ENCODE data around the gene MEF2D.

Gene MEF2D

GRCh38 chr1:156499842-156500542, 583 bp downstream of the MEF2D start:
- peak overlapping the region; percentile 89 for H3K4me3 ChIP-seq (ENCODE audit: insufficient read length, low read depth)
- no peaks in the 10 kb centered on the region for H3K27me3 ChIP-seq (ENCODE audit: insufficient read depth, insufficient read length)
- peaks cover 11% of the 10 kb centered on the region; the same call in 1 of the 2 replicates for H3K9me3 ChIP-seq (ENCODE audit: insufficient read depth, low read length)
- H3K4me1 ChIP-seq (ENCODE audit: insufficient read depth, insufficient read length): peaks cover 39% of the 10 kb centered on the region
- peak overlapping the region; percentile 80 for H3K9ac ChIP-seq (ENCODE audit: insufficient read length, low read depth)
- H3K36me3 ChIP-seq (ENCODE audit: insufficient read depth, insufficient read length, low read length): peaks cover 7% of the 10 kb centered on the region
- no peak for TF ChIP-seq YY1 (IDR thresholded peaks at IDR 0.05; ENCODE audit: insufficient read depth, insufficient read length)
- TF ChIP-seq SUZ12 (IDR thresholded peaks at IDR 0.05; ENCODE audit: extremely low read depth, insufficient read depth, insufficient read length): no peak
- no peak for TF ChIP-seq ZNF274 (IDR thresholded peaks at IDR 0.05; ENCODE audit: low read depth, low read length)
- DNase-seq (ENCODE audit: low read depth, low spot score): no peak

- DNase-seq (ENCODE audit: low read depth, low spot score): no peak
- peaks cover 34% of the 10 kb centered on the region for H3K4me1 ChIP-seq (ENCODE audit: insufficient read depth, insufficient read length)
- H3K4me3 ChIP-seq (ENCODE audit: insufficient read length, low read depth): peak overlapping the region; percentile 89
- peaks cover 11% of the 10 kb centered on the region; the same call in 1 of the 2 replicates for H3K9me3 ChIP-seq (ENCODE audit: insufficient read depth, low read length)
- no peaks in the 10 kb centered on the region for H3K27me3 ChIP-seq (ENCODE audit: insufficient read depth, insufficient read length)
- TF ChIP-seq YY1 (IDR thresholded peaks at IDR 0.05; ENCODE audit: insufficient read depth, insufficient read length): no peak
- no peak for TF ChIP-seq ZNF274 (IDR thresholded peaks at IDR 0.05; ENCODE audit: low read depth, low read length)
- no peak for TF ChIP-seq SUZ12 (IDR thresholded peaks at IDR 0.05; ENCODE audit: extremely low read depth, insufficient read depth, insufficient read length)
- H3K36me3 ChIP-seq (ENCODE audit: insufficient read depth, insufficient read length, low read length): peaks cover 12% of the 10 kb centered on the region
- H3K9ac ChIP-seq (ENCODE audit: insufficient read length, low read depth): peak overlapping the region; percentile 73
Measured at GRCh38 chr1:156499194-156499841, 1.3 kb downstream of the MEF2D start.

GRCh38 chr1:156498432-156499193, 2.0 kb downstream of the MEF2D start:
- no peak for DNase-seq (ENCODE audit: low read depth, low spot score)

GRCh38 chr1:156497743-156498431, 2.7 kb downstream of the MEF2D start:
- Histone ChIP-seq H3K36me3 (ENCODE audit: insufficient read depth, insufficient read length, low read length) (peaks cover 12% of the 10 kb centered on the region), H3K4me3 (ENCODE audit: insufficient read length, low read depth) (no peak overlapping the region), H3K9me3 (ENCODE audit: insufficient read depth, low read length) (peaks cover 8% of the 10 kb centered on the region; the same call in 1 of the 2 replicates), H3K9ac (ENCODE audit: insufficient read length, low read depth) (peak overlapping the region; percentile 61), H3K27me3 (ENCODE audit: insufficient read depth, insufficient read length) (no peaks in the 10 kb centered on the region), H3K4me1 (ENCODE audit: insufficient read depth, insufficient read length) (peaks cover 36% of the 10 kb centered on the region)
- DNase-seq (ENCODE audit: low read depth, low spot score): no peak
- TF ChIP-seq SUZ12 (IDR thresholded peaks at IDR 0.05; ENCODE audit: extremely low read depth, insufficient read depth, insufficient read length) (no peak), YY1 (IDR thresholded peaks at IDR 0.05; ENCODE audit: insufficient read depth, insufficient read length) (no peak), ZNF274 (IDR thresholded peaks at IDR 0.05; ENCODE audit: low read depth, low read length) (no peak)

More at GRCh38 chr1:156498432-156499193, 2.0 kb downstream of the MEF2D start:
- H3K9ac ChIP-seq (ENCODE audit: insufficient read length, low read depth): peak overlapping the region; percentile 71
- TF ChIP-seq ZNF274 (IDR thresholded peaks at IDR 0.05; ENCODE audit: low read depth, low read length) (no peak), YY1 (IDR thresholded peaks at IDR 0.05; ENCODE audit: insufficient read depth, insufficient read length) (no peak), SUZ12 (IDR thresholded peaks at IDR 0.05; ENCODE audit: extremely low read depth, insufficient read depth, insufficient read length) (no peak)
- H3K4me3 ChIP-seq (ENCODE audit: insufficient read length, low read depth): peak overlapping the region; percentile 89
- peaks cover 32% of the 10 kb centered on the region for H3K4me1 ChIP-seq (ENCODE audit: insufficient read depth, insufficient read length)
- peaks cover 11% of the 10 kb centered on the region; the same call in 1 of the 2 replicates for H3K9me3 ChIP-seq (ENCODE audit: insufficient read depth, low read length)
- no peaks in the 10 kb centered on the region for H3K27me3 ChIP-seq (ENCODE audit: insufficient read depth, insufficient read length)
- H3K36me3 ChIP-seq (ENCODE audit: insufficient read depth, insufficient read length, low read length): peaks cover 12% of the 10 kb centered on the region

DNA sequence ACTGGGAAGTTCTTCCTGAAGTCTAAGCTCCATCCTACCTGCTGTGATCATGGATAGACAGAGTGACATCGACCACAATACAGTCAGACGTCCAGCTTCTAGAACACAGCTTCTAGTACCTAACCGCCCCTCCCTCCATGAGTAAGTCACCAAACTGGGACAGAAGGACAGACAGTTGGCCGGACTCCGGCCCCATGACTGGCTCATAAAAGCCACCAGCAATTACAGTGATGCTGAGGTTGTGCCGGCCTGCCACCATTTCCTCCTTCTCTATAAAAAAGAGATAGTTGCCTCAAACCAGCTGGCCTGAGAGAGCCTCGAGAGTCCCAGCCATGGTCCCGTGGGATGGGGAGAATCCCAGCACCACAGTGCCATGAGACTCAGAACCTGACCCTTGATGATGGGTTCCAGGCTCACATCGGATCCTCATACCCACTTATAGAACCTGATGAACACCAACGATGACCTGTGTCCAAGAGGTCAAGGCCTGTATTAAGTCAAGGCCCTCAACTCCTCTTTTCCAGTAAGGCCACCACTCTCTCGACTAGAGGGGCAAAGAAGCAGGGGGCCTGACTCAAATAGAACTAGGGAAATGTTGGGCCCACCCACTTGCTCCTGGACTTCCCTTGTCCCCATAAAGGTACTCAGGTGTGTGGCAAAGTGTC, 3.4 kb downstream of the MEF2D start:
- H3K4me1 ChIP-seq (ENCODE audit: insufficient read depth, insufficient read length): peaks cover 40% of the 10 kb centered on the region
- no peak overlapping the region for H3K4me3 ChIP-seq (ENCODE audit: insufficient read length, low read depth)
- H3K36me3 ChIP-seq (ENCODE audit: insufficient read depth, insufficient read length, low read length): peaks cover 12% of the 10 kb centered on the region
- peaks cover under 1% of the 10 kb centered on the region; the same call in 1 of the 2 replicates for H3K9me3 ChIP-seq (ENCODE audit: insufficient read depth, low read length)
- no peak for DNase-seq (ENCODE audit: low read depth, low spot score)
- H3K9ac ChIP-seq (ENCODE audit: insufficient read length, low read depth): no peak overlapping the region
- no peak for TF ChIP-seq YY1 (IDR thresholded peaks at IDR 0.05; ENCODE audit: insufficient read depth, insufficient read length)
- TF ChIP-seq SUZ12 (IDR thresholded peaks at IDR 0.05; ENCODE audit: extremely low read depth, insufficient read depth, insufficient read length): no peak
- no peak for TF ChIP-seq ZNF274 (IDR thresholded peaks at IDR 0.05; ENCODE audit: low read depth, low read length)
- H3K27me3 ChIP-seq (ENCODE audit: insufficient read depth, insufficient read length): no peaks in the 10 kb centered on the region

GRCh38 chr1:156496211-156496761, 4.3 kb downstream of the MEF2D start:
- TF ChIP-seq YY1 (IDR thresholded peaks at IDR 0.05; ENCODE audit: insufficient read depth, insufficient read length) (no peak), ZNF274 (IDR thresholded peaks at IDR 0.05; ENCODE audit: low read depth, low read length) (no peak), SUZ12 (IDR thresholded peaks at IDR 0.05; ENCODE audit: extremely low read depth, insufficient read depth, insufficient read length) (no peak)
- peaks cover 50% of the 10 kb centered on the region for H3K4me1 ChIP-seq (ENCODE audit: insufficient read depth, insufficient read length)
- no peaks in the 10 kb centered on the region for H3K27me3 ChIP-seq (ENCODE audit: insufficient read depth, insufficient read length)
- H3K4me3 ChIP-seq (ENCODE audit: insufficient read length, low read depth): no peak overlapping the region
- no peak for DNase-seq (ENCODE audit: low read depth, low spot score)
- H3K9ac ChIP-seq (ENCODE audit: insufficient read length, low read depth): peak overlapping the region; percentile 53
- no peaks in the 10 kb centered on the region for H3K9me3 ChIP-seq (ENCODE audit: insufficient read depth, low read length)
- peaks cover 12% of the 10 kb centered on the region for H3K36me3 ChIP-seq (ENCODE audit: insufficient read depth, insufficient read length, low read length)

Measured in NT2/D1 (cell line).